Vagina (tissue), 2 donors: ENCODE results near the gene RCAN2.

Experiments
- CTCF ChIP-seq, 3 experiments: fragments of 450-650 bp in 2 of 3; fragments of 200-600 bp in 1 of 3; sonication (generic) in 1 of 3; IDR thresholded peaks; one replicate each; pipeline ENCODE4 v1.5.1; 2017 to 2019; ENCODE audit warnings: antibody characterized with exemption in 3 of 3, mild to moderate bottlenecking in 2 of 3, moderate library complexity in 2 of 3
- POLR2AphosphoS5 ChIP-seq, 2 donors: sonication (generic); formaldehyde crosslinking; IDR thresholded peaks; one replicate each; pipeline ENCODE4 v1.9.0; 2017; ENCODE audit warnings: antibody characterized with exemption in 2 of 2, mild to moderate bottlenecking in 2 of 2, low read depth in 1 of 2; ENCODE audit not compliant: insufficient read depth in 1 of 2

- TF ChIP-seq CTCF (IDR thresholded peaks at IDR 0.05) (no peak), POLR2AphosphoS5 (IDR thresholded peaks at IDR 0.05; ENCODE audit: insufficient read depth in 1 of 2, low read depth in 1 of 2) (no peak)
Observed at GRCh38 chr6:46437671-46438221, 53.5 kb downstream of the RCAN2 start.
